Vagina (tissue), 2 donors: ENCODE results near the gene STX17.

Experiments
- POLR2A ChIP-seq, 2 donors: fragments of 450-650 bp; IDR thresholded peaks; one replicate each; pipeline ENCODE4 v1.6.1; 2017; ENCODE audit warnings: antibody characterized with exemption in 2 of 2, mild to moderate bottlenecking in 2 of 2, moderate library complexity in 2 of 2
- POLR2AphosphoS5 ChIP-seq, 2 donors: sonication (generic); formaldehyde crosslinking; IDR thresholded peaks; one replicate each; pipeline ENCODE4 v1.9.0; 2017; ENCODE audit warnings: antibody characterized with exemption in 2 of 2, mild to moderate bottlenecking in 2 of 2, low read depth in 1 of 2; ENCODE audit not compliant: insufficient read depth in 1 of 2
- TF ChIP-seq, protein P1 (sequence below), 3 experiments: fragments of 450-650 bp in 2 of 3; fragments of 200-600 bp in 1 of 3; sonication (generic) in 1 of 3; IDR thresholded peaks; one replicate each; pipeline ENCODE4 v1.5.1; 2017 to 2019; ENCODE audit warnings: antibody characterized with exemption in 3 of 3, mild to moderate bottlenecking in 2 of 3, moderate library complexity in 2 of 3

DNA sequence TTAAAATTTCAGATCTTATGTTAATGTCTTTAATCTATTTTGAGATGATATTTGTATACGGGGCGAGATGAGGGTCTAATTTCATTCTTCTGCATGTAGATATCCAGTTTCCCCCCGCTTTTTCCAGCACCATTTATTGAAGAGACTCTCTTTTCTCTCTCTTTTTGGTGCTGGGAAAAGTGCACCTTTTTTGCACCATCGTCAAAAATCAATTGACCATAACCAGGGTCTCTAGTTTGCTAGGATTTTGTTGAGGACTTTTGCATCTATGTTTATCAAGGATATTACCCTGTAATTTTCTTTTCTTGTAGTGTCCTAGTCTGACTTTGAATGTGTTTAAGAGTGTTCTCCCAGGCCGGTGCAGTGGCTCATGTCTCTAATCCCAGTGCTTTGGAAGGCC, 93.3 kb downstream of the STX17 start:
- TF ChIP-seq, protein P1, sequence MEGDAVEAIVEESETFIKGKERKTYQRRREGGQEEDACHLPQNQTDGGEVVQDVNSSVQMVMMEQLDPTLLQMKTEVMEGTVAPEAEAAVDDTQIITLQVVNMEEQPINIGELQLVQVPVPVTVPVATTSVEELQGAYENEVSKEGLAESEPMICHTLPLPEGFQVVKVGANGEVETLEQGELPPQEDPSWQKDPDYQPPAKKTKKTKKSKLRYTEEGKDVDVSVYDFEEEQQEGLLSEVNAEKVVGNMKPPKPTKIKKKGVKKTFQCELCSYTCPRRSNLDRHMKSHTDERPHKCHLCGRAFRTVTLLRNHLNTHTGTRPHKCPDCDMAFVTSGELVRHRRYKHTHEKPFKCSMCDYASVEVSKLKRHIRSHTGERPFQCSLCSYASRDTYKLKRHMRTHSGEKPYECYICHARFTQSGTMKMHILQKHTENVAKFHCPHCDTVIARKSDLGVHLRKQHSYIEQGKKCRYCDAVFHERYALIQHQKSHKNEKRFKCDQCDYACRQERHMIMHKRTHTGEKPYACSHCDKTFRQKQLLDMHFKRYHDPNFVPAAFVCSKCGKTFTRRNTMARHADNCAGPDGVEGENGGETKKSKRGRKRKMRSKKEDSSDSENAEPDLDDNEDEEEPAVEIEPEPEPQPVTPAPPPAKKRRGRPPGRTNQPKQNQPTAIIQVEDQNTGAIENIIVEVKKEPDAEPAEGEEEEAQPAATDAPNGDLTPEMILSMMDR (IDR thresholded peaks at IDR 0.05) = no peak
- TF ChIP-seq POLR2A (IDR thresholded peaks at IDR 0.05) (no peak), POLR2AphosphoS5 (IDR thresholded peaks at IDR 0.05; ENCODE audit: insufficient read depth in 1 of 2, low read depth in 1 of 2) (no peak)
